Measurements from ENCODE around the gene SUMO3. TPM values are rescaled to one million over a fixed set of nuclear protein-coding genes. Genes with fewer than 3 reads are reported as not detected.

The SUMO3 gene
- total and polyA plus RNA-seq, 2 experiments from 2014 or later, result 90.8 to 103 TPM

DNA sequence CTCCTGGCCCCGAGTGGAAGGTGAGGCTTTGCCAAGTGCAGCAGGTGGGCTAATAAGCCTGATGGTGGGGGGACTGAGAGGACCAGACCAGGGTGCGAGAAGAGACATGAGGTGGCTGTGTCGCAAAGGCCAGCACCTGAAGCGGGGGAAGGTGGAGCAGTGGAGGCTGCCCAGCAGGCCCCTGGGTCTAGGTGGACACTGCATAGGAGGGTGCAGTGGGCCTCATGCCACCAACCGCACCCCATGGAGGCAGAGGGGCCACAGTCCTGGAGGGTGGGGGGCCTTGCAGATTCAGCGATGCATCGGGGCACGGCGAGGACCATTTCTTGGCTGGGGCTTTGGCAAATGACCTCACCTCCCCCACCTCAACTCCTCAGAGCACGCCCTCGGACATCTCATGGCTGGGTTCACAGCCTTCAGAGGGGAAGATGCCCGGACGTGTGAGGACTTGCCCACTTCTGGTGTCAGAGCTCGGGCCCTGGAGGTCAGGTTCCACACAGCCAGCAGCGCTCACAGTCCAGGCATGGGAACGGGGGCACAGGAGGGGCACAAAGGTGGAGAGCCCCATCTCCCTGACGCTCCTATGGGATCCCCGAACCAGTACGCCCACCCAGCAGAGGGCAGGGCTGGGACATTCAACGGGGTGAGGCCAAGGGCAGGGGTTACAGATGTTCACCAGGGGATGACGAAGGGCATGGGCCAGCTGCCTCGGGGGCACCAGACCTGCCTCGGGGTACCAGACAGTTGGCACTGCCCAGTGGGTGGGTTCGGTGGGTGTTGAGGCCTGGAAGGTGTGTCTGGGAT is 51.6 kb downstream of the SUMO3 start:
- Histone ChIP-seq H3K4me1 (ENCODE audit: insufficient read depth) (peaks cover 12% of the 10 kb centered on the region), H3K4me2 (no peak overlapping the region), H3K9me2 (ENCODE audit: insufficient read depth) (no peaks in the 10 kb centered on the region), H3K79me2 (replicated peaks; ENCODE audit: insufficient read depth) (no peaks in the 10 kb centered on the region), H2AFZ (no peak overlapping the region), H3F3A (replicated peaks; ENCODE audit: low read depth) (0 out of 2 replicates have a peak, but pooled peaks cover 2% of the 10 kb centered on the region), H3K27ac (ENCODE audit: low read depth) (peak overlapping the region; percentile 66; the same call in 1 of the 2 replicates), H3K4me3 (no peak overlapping the region), H3K36me3 (ENCODE audit: insufficient read depth) (peaks cover 4% of the 10 kb centered on the region; the same call in 1 of the 2 replicates), H4K20me1 (replicated peaks; ENCODE audit: insufficient read depth) (no peaks in the 10 kb centered on the region), H3K27me3 (ENCODE audit: insufficient read depth) (no peaks in the 10 kb centered on the region)
- Mint-ChIP-seq H3K36me3 (ENCODE audit: low read depth) (peaks cover 24% of the 10 kb centered on the region), H3K27ac (peak overlapping the region; percentile 90), H3K27me3 (ENCODE audit: insufficient read depth, low read depth, poor library complexity) (peaks cover 17% of the 10 kb centered on the region), H3K9me3 (peaks cover 3% of the 10 kb centered on the region; the same call in 2 of the 3 replicates), H3K4me3 (no peak overlapping the region), H3K4me1 (peaks cover 41% of the 10 kb centered on the region)
- DNase-seq (ENCODE audit: low spot score) (no peak), ATAC-seq (no peak)
- TF ChIP-seq STAT1 (IDR thresholded peaks at IDR 0.05; ENCODE audit: unreplicated experiment) (no peak), JUNB (IDR thresholded peaks at IDR 0.05; ENCODE audit: unreplicated experiment) (no peak), ZNF462 (CRISPR knock-in tag; IDR thresholded peaks at IDR 0.05) (no peak), EZH2 (IDR thresholded peaks at IDR 0.05; ENCODE audit: low read depth, unreplicated experiment) (no peak), ZNF114 (CRISPR knock-in tag; IDR thresholded peaks at IDR 0.05) (no peak), CTCF (conservative IDR thresholded peaks at IDR 0.05; ENCODE audit: low read depth in 2 of 2) (peak in 1 of 2 experiments; percentile 15; a peak in 1 of 4 replicates), NANOG (IDR thresholded peaks at IDR 0.05; ENCODE audit: borderline replicate concordance) (no peak), POLR2AphosphoS5 (IDR thresholded peaks at IDR 0.05; ENCODE audit: low read depth) (no peak; the same call in 1 of the 2 replicates)
- TF ChIP-seq, protein P1, sequence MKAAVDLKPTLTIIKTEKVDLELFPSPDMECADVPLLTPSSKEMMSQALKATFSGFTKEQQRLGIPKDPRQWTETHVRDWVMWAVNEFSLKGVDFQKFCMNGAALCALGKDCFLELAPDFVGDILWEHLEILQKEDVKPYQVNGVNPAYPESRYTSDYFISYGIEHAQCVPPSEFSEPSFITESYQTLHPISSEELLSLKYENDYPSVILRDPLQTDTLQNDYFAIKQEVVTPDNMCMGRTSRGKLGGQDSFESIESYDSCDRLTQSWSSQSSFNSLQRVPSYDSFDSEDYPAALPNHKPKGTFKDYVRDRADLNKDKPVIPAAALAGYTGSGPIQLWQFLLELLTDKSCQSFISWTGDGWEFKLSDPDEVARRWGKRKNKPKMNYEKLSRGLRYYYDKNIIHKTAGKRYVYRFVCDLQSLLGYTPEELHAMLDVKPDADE (IDR thresholded peaks at IDR 0.05), result no peak
